OCI-LY7 (cell line): ENCODE data around the gene TIGD3. TPM values are rescaled to one million over a fixed set of nuclear protein-coding genes. Genes with fewer than 3 reads are reported as not detected.
A peak's percentile ranks its signal among the peaks of the same experiment; 100 is the strongest.

Experiments used
- BruUV-seq: library from RNA; stranded (reverse); fragments of 400-500 nt; replicated peaks from 2 replicates; lab custom pipeline; 2021; lab: Mats Ljungman, UMichigan
- CTCF ChIA-PET: fragments of 300-600 bp; sonication (Branson Sonifier 250); formaldehyde crosslinking; loops from one replicate; lab custom pipeline; 2022; ENCODE audit warnings: antibody characterized with exemption; ENCODE audit not compliant: unreplicated experiment; lab: Charles Lee
- POLR2A ChIA-PET: fragments of 300-600 bp; sonication (Branson Sonifier 250); formaldehyde crosslinking; loops from one replicate; lab custom pipeline; 2022; ENCODE audit warnings: antibody characterized with exemption; lab: Charles Lee
- DNase-seq: peaks from one replicate; pipeline ENCODE4 v3.0.0-alpha.2; 2015; ENCODE audit warnings: low spot score
- H2AFZ ChIP-seq: fragments of 200-600 bp; sonication (generic), shearing (Covaris generic); 2 replicates; pipeline ENCODE4 v1.6.1; 2014; ENCODE audit warnings: mild to moderate bottlenecking, antibody characterized with exemption, low read length, moderate library complexity
- H3K27ac ChIP-seq: fragments of 200-600 bp; sonication (generic); 2 replicates; pipeline ENCODE4 v1.5.1; 2014; ENCODE audit warnings: mixed run types, low read depth, mild to moderate bottlenecking, moderate library complexity, low read length, inconsistent platforms; ENCODE audit not compliant: poor library complexity, severe bottlenecking
- H3K36me3 ChIP-seq: fragments of 200-600 bp; sonication (generic); 2 replicates; pipeline ENCODE4 v1.6.1; 2014; ENCODE audit warnings: mild to moderate bottlenecking, antibody characterized with exemption, low read length, moderate library complexity, mixed read lengths; ENCODE audit not compliant: insufficient read depth
- H3K4me1 ChIP-seq: fragments of 200-600 bp; sonication (generic); 2 replicates; pipeline ENCODE4 v1.5.1; 2014; ENCODE audit warnings: mild to moderate bottlenecking, low read length; ENCODE audit not compliant: insufficient read depth, poor library complexity, severe bottlenecking
- H3K4me2 ChIP-seq: fragments of 200-600 bp; sonication (generic); 2 replicates; pipeline ENCODE4 v1.6.1; 2014; ENCODE audit warnings: mild to moderate bottlenecking, low read length
- H3K4me3 ChIP-seq: fragments of 200-600 bp; sonication (generic); 2 replicates; pipeline ENCODE4 v1.5.1; 2014; ENCODE audit warnings: mild to moderate bottlenecking, low read depth, low read length; ENCODE audit not compliant: poor library complexity, severe bottlenecking
- H3K79me2 ChIP-seq: fragments of 200-600 bp; sonication (generic); 2 replicates; pipeline ENCODE4 v1.6.1; 2016; ENCODE audit warnings: low read depth, mild to moderate bottlenecking, low read length, moderate library complexity, mixed read lengths; ENCODE audit not compliant: insufficient read depth
- H3K9me2 ChIP-seq: fragments of 200-600 bp; sonication (generic); 2 replicates; pipeline ENCODE4 v1.6.1; 2016; ENCODE audit warnings: mild to moderate bottlenecking, low read length, mixed read lengths; ENCODE audit not compliant: insufficient read depth
- H3K9me3 ChIP-seq: fragments of 200-600 bp; sonication (generic); 2 replicates; pipeline ENCODE4 v1.6.1; 2014; ENCODE audit warnings: mild to moderate bottlenecking, mixed run types, low read length, mixed read lengths
- H4K20me1 ChIP-seq: fragments of 200-600 bp; sonication (generic); 2 replicates; pipeline ENCODE4 v1.6.1; 2014; ENCODE audit warnings: mild to moderate bottlenecking, antibody characterized with exemption, low read length, moderate library complexity, mixed read lengths; ENCODE audit not compliant: insufficient read depth
- EZH2phosphoT487 ChIP-seq: fragments of 200-600 bp; sonication (generic); IDR thresholded peaks from 2 replicates; pipeline ENCODE4 v1.6.1; 2018; ENCODE audit warnings: low read depth, borderline replicate concordance, mild to moderate bottlenecking, mixed run types, antibody characterized with exemption, low read length, moderate library complexity, mixed read lengths
- intact Hi-C: fragments of 100-400 bp; cut with micrococcal nuclease; formaldehyde crosslinking; loops from one replicate; pipeline ENCODE4 v1.10.0; 2022; ENCODE audit not compliant: unreplicated experiment
- total RNA-seq, 2 experiments: library from RNA; depleted of rRNA in 1 of 2; stranded (reverse); fragments of >200 nt in 1 of 2; shearing (Covaris generic) in 1 of 2; gene quantifications; 2 replicates each; pipeline ENCODE4 v1.2.3, GENCODE V29; 2014 to 2022
- TF ChIP-seq, protein P1 (sequence below): fragments of 200-600 bp; sonication (generic); conservative IDR thresholded peaks from 2 replicates; pipeline ENCODE4 v1.5.1; 2014; ENCODE audit warnings: mild to moderate bottlenecking, antibody characterized with exemption, low read length, moderate library complexity, mixed read lengths

Gene TIGD3
- total RNA-seq, 2 experiments from 2014 or later: 2.0 to 2.7 TPM

DNA sequence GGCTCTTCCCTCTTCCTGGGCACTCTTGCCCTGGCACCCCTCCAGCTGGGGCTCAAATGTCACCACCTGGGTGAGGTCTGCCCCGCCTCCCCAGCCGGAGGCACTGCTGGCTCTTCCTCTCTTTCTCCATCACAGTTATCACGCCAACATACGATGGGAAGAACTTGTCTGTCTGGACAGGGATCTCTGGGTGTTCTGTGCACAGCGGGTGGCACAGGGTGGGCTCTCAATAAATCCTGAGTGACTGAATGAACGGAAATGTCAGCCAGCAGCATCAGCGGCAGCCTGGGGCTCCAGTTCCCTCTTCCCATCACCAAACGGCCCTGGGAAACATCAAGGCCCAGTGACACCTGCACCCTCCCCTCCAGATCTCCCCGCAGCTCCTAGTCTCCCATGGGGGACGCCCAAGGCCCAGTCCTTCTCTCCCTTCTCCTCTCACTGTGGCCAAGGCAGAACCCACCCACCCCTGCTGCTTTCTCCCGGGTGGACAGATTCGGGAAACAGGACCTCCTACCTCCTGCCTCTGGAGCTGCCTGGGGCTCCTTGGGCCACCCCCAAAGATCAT is 28.3 kb downstream of the TIGD3 start:
- intact Hi-C loops: loop anchor here (1.0 to 2.0 kb wide), 4 partner anchors 33 to 127 kb away; no protein-coding TSS in a partner anchor
- Histone ChIP-seq H2AFZ (peak overlapping the region; percentile 77; the same call in 1 of the 2 replicates), H4K20me1 (no peaks in the 10 kb centered on the region), H3K4me2 (peak overlapping the region; percentile 90), H3K9me3 (no peaks in the 10 kb centered on the region), H3K4me3 (peak overlapping the region; percentile 68), H3K4me1 (peaks cover 56% of the 10 kb centered on the region), H3K9me2 (no peaks in the 10 kb centered on the region), H3K36me3 (no peaks in the 10 kb centered on the region), H3K27ac (peak overlapping the region; percentile 52), H3K79me2 (peaks cover 7% of the 10 kb centered on the region; the same call in 1 of the 2 replicates)
- ChIA-PET CTCF (no interaction called here), POLR2A (interaction anchor here (0.6 kb wide), 2 partner anchors 35 to 78 kb away, joined by 3 read pairs; no protein-coding TSS in a partner anchor)
- no TSS peak for BruUV-seq
- no peak for DNase-seq
- TF ChIP-seq, protein P1, sequence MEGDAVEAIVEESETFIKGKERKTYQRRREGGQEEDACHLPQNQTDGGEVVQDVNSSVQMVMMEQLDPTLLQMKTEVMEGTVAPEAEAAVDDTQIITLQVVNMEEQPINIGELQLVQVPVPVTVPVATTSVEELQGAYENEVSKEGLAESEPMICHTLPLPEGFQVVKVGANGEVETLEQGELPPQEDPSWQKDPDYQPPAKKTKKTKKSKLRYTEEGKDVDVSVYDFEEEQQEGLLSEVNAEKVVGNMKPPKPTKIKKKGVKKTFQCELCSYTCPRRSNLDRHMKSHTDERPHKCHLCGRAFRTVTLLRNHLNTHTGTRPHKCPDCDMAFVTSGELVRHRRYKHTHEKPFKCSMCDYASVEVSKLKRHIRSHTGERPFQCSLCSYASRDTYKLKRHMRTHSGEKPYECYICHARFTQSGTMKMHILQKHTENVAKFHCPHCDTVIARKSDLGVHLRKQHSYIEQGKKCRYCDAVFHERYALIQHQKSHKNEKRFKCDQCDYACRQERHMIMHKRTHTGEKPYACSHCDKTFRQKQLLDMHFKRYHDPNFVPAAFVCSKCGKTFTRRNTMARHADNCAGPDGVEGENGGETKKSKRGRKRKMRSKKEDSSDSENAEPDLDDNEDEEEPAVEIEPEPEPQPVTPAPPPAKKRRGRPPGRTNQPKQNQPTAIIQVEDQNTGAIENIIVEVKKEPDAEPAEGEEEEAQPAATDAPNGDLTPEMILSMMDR: no peak
- no peak for TF ChIP-seq EZH2phosphoT487

DNA sequence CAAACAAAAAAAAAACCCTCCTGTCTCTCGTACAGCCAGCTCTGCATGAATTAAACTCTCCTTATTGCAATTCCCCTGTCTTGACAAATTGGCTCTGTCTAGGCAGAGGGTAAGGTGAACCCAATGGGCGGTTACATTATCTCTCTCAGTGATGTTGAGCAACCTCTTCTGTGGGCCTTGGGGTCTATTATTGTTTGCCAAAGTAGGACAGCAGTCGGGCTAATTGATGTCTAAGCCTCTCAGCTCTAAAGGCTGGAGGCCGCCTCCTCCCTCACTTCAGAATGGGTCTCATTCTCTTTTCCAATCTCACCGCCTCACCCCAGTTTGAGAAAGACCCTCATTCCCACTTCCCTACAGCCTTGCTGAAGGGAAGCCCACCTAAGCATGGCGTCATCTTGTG is 29.2 kb downstream of the TIGD3 start:
- Histone ChIP-seq H3K27ac (no peak overlapping the region), H3K36me3 (peaks cover 5% of the 10 kb centered on the region; the same call in 1 of the 2 replicates), H3K9me2 (no peaks in the 10 kb centered on the region), H3K4me3 (no peak overlapping the region), H3K79me2 (peaks cover 7% of the 10 kb centered on the region; the same call in 1 of the 2 replicates), H4K20me1 (no peaks in the 10 kb centered on the region), H2AFZ (no peak overlapping the region), H3K4me2 (no peak overlapping the region), H3K4me1 (peaks cover 49% of the 10 kb centered on the region), H3K9me3 (no peaks in the 10 kb centered on the region)
- CTCF ChIA-PET: no interaction called here
- no peak for TF ChIP-seq EZH2phosphoT487
- TF ChIP-seq, protein P1: no peak
- POLR2A ChIA-PET: interaction anchor here (0.6 kb wide), 1 partner anchor 36 kb away, joined by 3 read pairs; no protein-coding TSS in a partner anchor
- no peak for DNase-seq
- intact Hi-C loops: loop anchor here (2.0 kb wide), 1 partner anchor 93 kb away; no protein-coding TSS in a partner anchor
- BruUV-seq: no TSS peak
